Stomach (tissue), 4 donors: Measurements from ENCODE around the gene CACNA2D3.

ENCODE experiments used
- POLR2A ChIP-seq, 4 donors: fragments of 450-650 bp; IDR thresholded peaks; one replicate each; pipeline ENCODE4 v1.6.1; 2016; ENCODE audit warnings: antibody characterized with exemption in 4 of 4, control low read depth in 2 of 4, mild to moderate bottlenecking in 1 of 4, moderate library complexity in 1 of 4
- POLR2AphosphoS5 ChIP-seq, 3 donors: sonication (generic); formaldehyde crosslinking; IDR thresholded peaks; one replicate each; pipeline ENCODE4 v1.6.1; 2016; ENCODE audit warnings: antibody characterized with exemption in 3 of 3
- TF ChIP-seq, protein P1 (sequence below), 7 experiments: fragments of 450-650 bp in 4 of 7; fragments of 200-600 bp in 3 of 7; sonication (generic) in 3 of 7; IDR thresholded peaks; one replicate each; pipeline ENCODE4 v1.5.1; 2016 to 2019; ENCODE audit warnings: antibody characterized with exemption in 7 of 7, control low read depth in 2 of 7, mild to moderate bottlenecking in 1 of 7

DNA sequence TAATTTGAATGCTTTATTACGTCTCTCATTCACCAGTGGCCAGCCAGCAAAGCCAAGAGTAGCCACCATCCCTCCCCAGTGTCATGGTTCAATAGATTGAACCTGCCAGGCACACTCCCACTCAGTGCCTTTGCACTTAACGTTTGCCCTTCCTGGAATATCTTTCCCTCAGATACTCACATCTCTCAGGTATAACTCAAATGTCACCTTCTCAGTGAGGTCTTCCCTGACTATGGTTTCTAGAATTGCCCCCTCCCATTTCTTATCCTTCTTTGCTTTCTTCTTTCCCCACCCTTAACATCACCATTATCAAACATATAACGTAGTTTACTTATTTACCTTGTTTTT lies 511.7 kb downstream of the CACNA2D3 start:
- no peak for TF ChIP-seq POLR2AphosphoS5 (IDR thresholded peaks at IDR 0.05)
- TF ChIP-seq POLR2A (IDR thresholded peaks at IDR 0.05): no peak
- TF ChIP-seq, protein P1, sequence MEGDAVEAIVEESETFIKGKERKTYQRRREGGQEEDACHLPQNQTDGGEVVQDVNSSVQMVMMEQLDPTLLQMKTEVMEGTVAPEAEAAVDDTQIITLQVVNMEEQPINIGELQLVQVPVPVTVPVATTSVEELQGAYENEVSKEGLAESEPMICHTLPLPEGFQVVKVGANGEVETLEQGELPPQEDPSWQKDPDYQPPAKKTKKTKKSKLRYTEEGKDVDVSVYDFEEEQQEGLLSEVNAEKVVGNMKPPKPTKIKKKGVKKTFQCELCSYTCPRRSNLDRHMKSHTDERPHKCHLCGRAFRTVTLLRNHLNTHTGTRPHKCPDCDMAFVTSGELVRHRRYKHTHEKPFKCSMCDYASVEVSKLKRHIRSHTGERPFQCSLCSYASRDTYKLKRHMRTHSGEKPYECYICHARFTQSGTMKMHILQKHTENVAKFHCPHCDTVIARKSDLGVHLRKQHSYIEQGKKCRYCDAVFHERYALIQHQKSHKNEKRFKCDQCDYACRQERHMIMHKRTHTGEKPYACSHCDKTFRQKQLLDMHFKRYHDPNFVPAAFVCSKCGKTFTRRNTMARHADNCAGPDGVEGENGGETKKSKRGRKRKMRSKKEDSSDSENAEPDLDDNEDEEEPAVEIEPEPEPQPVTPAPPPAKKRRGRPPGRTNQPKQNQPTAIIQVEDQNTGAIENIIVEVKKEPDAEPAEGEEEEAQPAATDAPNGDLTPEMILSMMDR (IDR thresholded peaks at IDR 0.05): no peak
